ENCODE results near the gene CAMK1.

Gene CAMK1

GRCh38 chr3:9769426-9770275 lies at the start of gene CAMK1:
TSS of gene CAMK1 (minus strand) at chr3:9769947. CDS start at chr3:9767749, 2,198 bp downstream.
- DNase-seq: peak; percentile 7

DNA sequence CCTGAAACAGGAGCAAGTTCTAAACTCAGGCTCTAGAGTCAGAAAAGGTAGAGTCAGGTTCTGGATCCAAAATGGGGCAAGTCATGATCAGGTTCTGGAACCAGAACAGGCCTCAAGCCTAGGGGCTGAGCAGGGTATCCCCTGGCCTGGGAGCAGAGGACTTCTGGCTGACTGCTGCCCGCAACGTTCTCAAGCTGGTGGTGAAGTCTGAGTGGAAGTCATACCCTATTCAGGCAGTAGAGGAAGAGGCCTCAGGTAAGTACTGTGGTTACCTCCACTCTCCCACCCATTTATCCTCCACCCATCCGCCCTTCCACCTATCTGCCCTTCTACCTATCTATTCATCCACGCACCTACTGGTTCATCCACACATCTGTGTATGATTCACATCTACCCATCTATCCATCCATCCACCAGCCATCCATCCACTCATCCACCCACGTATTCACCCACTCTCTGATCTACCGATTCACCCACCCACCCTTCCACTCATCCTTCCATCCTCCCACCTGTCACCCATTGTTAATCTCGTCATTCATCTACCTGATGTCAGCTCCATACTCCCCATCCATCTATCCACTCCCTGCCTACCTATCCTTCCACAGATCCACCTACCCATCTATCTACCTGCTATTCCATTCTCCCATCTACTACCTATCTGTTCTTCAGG lies 49.1 kb upstream of the CAMK1 start:
- no peak for DNase-seq

- DNase-seq: no peak
Measured at GRCh38 chr3:9817436-9817835, 47.7 kb upstream of the CAMK1 start.

DNA sequence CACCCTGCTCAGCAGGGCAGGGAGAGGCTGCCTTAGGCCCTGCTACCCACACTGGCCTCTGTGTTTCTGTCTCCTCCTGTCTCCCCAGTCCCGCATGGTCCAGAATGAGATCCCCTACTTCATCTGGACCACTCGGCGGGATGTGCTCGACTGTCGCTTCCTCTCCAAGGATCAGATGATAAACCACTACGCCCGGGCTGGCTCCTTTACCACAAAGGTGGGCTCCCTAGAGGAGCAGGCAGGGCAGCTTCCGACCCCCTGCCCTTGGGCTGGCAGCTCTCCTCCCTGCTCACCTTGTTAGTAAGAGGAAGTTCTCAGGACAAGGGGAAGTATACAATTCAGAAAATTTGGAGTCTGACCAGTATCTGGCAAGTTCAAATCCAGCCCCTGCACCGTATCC lies 46.2 kb upstream of the CAMK1 start:
- DNase-seq: no peak

DNA sequence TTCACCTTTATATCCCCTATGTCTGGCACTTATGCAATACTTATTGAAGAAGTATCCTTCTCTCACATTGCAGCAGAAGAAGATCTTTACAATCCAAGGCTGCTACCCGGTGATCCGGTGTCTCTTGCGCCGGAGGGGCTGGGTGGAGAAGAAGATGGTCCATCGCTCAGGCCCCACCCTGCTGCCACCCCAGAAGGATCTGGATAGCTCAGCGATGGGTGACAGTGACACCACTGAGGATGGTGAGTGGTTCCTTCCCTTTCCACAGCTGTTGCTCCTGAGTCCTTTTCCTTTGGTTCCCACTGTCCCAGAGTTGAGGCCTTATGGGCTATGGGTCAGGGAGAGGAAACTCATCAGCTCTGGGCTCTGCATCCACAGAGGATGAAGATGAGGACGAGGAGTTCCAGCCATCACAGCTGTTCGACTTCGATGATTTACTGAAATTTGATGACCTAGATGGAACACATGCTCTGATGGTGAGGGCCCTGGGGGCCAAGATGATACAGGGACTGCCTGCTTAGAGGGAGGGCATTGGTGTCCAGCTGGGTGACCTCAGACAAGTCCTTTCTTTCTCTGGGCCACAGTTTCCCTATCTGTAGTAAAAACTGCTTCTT lies 43.2 kb upstream of the CAMK1 start:
- DNase-seq: no peak

GRCh38 chr3:9810846-9811245 lies 41.1 kb upstream of the CAMK1 start:
- DNase-seq: no peak

DNA sequence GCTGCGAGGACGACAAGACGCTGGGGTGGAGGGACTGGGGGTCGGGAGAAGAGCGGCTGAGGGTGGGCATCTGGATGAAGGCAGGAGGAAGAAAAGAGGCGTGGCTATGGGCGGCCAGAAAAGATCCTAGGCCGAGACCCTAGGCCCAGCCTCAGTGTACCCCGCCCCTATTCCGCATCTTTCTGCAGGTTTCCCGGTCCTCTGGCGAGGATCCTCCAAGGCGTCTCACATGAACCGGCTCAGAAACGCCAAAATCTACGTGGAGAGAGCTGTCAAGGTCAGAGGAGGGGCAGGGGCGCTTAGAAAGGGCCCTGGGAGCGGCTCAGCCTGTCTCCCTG lies 40.7 kb upstream of the CAMK1 start:
- no peak for DNase-seq

GRCh38 chr3:9809615-9810432 lies 40.1 kb upstream of the CAMK1 start, which contains the start of gene TTLL3:
TSS of gene TTLL3 (plus strand) at chr3:9810262. CDS start at chr3:9810662, 400 bp downstream.
- peak; percentile 20 for DNase-seq

GRCh38 chr3:9809239-9809614 lies 39.5 kb upstream of the CAMK1 start:
- no peak for DNase-seq

- DNase-seq: peak; percentile 34
Measured at GRCh38 chr3:9808345-9809037, 38.7 kb upstream of the CAMK1 start.

DNA sequence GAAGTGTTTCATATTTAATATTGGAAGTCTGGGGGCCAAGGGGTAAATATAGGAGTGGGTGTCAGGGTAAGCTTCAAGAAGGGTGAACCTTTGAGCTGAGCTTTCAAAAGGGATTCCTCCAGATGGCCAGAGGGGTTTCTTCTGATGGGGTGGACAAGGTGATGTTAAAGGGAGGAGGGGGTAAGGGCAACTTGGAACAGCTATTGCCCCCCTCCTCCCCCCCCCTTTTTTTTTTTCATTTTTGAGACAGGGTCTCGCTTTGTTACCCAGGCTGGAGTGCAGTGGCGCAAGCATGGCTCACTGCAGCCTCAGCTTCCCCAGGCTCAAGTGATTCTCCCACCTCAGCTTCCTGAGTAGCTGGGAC lies 38.2 kb upstream of the CAMK1 start:
- no peak for DNase-seq

GRCh38 chr3:9806688-9807589 lies 37.2 kb upstream of the CAMK1 start:
- DNase-seq: no peak

- no peak for DNase-seq
Measured at GRCh38 chr3:9806137-9806536, 36.4 kb upstream of the CAMK1 start.

DNA sequence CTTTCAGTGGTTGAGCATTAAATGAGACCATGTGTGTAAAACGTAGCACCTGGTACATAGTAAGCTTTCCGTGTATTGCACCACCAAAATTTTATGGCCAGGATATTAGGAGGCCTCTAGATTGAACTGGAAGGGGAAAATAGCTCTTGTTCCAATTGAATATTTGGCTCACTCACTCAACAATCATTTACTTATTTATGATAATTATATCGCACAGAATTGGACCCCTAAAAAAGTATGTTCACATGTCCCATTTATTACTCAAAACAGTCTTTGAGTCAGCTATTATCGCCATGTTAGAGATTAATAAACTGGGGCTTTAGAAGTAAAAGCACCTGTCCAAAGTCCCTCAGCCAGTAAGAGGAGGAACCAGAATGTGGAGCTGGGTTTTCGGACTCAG lies 35.2 kb upstream of the CAMK1 start:
- DNase-seq: no peak

- DNase-seq: no peak
Measured at GRCh38 chr3:9803494-9803893, 33.7 kb upstream of the CAMK1 start.

GRCh38 chr3:9800529-9800928 lies 30.8 kb upstream of the CAMK1 start:
- no peak for DNase-seq

GRCh38 chr3:9797196-9797945 lies 27.6 kb upstream of the CAMK1 start:
- DNase-seq: no peak

- DNase-seq: no peak
Measured at GRCh38 chr3:9795207-9795606, 25.5 kb upstream of the CAMK1 start.

GRCh38 chr3:9794400-9794799 lies 24.7 kb upstream of the CAMK1 start:
- DNase-seq: no peak

GRCh38 chr3:9793161-9793781 lies 23.5 kb upstream of the CAMK1 start:
- DNase-seq: no peak
